ENCODE data around the gene ZNF628.

Gene ZNF628

GRCh38 chr19:55528030-55528803, 51.8 kb downstream of the ZNF628 start:
- no peak for DNase-seq (ENCODE audit: low read depth in 2 of 3, low spot score in 2 of 3)

GRCh38 chr19:55529636-55530234, 53.3 kb downstream of the ZNF628 start:
- DNase-seq (ENCODE audit: low read depth in 2 of 3, low spot score in 2 of 3) = no peak

GRCh38 chr19:55530996-55531395, 54.6 kb downstream of the ZNF628 start:
- DNase-seq (ENCODE audit: low read depth in 2 of 3, low spot score in 2 of 3) = no peak
